Superior temporal gyrus (tissue), 1 donor: ENCODE measurements around the gene CCDC61.
A peak's percentile ranks its signal among the peaks of the same experiment; 100 is the strongest.

Experiments
- DNase-seq: peaks from one replicate; pipeline ENCODE4 v3.0.0-alpha.2; 2016; ENCODE audit errors: extremely low spot score

CCDC61 gene, protein sequence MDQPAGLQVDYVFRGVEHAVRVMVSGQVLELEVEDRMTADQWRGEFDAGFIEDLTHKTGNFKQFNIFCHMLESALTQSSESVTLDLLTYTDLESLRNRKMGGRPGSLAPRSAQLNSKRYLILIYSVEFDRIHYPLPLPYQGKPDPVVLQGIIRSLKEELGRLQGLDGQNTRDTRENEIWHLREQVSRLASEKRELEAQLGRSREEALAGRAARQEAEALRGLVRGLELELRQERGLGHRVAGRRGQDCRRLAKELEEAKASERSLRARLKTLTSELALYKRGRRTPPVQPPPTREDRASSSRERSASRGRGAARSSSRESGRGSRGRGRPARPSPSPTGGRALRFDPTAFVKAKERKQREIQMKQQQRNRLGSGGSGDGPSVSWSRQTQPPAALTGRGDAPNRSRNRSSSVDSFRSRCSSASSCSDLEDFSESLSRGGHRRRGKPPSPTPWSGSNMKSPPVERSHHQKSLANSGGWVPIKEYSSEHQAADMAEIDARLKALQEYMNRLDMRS

DNA sequence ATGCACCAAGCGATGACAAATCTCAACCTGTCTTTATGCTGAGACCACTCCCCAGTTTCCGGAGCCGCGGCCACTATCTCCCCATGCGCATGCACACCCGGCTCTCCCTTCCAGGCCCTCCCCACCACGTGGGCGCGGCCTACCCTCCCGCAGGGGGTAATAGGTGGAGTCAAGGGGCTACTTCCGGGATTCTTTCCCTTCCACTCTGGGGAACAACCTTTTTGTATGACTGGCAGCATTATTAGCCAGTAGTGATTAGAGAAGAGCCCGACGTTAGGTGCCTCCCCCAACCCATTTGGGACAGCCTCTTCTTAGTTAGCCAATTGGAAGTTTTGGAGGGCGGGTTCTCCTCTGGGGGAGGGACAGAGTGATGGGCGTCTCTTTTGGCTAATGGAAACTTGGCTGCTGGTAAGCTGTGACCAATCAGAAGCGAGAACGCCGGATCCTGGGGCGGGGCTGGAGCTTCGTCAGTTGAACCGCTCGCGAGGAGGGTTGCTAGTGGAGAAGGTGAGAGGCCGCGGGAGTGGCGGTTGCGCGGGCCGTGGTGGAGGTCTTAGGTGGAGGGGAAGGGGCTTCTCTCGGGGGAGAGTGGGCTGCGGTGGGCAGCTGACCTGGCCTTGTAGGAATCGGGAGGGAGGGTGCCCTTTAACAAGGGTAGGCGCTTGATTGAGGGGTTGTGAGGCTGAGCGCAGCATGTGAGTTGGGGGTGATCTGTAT is at the start of gene CCDC61:
Gene CCDC61 (plus strand): TSS at position 470 of the 717 bp plus-strand sequence. CDS start 7,552 bp downstream, outside the sequence.
- peak; percentile 100 for DNase-seq

DNA sequence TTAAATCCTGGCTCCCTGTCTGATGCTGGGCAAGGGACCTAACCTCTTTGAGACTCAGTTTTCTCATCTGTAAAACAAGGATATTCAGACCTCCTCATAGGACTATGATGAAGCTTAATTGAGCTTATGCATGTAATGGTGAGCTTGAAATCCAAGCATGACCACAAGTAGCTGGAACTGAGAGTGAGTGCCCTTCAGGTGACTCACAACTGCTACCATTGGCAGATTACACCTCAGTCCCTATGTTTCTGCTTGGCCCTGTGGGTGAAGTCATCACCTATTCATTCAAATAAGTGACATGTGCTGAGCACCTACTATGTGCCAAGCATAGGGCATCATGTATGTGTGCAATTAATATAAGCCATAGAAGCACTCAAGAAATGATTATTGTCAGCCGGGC is 47.3 kb upstream of the CCDC61 start:
- no peak for DNase-seq

DNA sequence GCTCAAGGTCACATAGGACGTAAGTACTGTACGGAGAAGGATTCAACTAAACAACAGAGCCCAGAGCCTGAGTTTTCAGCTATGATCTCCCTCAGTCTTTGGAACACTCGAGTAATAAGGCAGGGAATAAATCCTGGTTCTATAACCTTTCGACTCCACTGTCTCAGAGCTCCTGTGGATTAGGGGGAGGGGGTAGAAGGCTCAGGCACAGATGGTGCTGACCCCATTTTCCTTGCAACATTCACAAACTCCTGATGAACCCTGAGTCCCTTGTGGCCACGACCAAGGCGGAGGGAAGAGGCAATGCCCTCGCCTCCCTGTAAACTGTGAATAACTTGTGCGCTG is 43.0 kb upstream of the CCDC61 start:
- no peak for DNase-seq

DNA sequence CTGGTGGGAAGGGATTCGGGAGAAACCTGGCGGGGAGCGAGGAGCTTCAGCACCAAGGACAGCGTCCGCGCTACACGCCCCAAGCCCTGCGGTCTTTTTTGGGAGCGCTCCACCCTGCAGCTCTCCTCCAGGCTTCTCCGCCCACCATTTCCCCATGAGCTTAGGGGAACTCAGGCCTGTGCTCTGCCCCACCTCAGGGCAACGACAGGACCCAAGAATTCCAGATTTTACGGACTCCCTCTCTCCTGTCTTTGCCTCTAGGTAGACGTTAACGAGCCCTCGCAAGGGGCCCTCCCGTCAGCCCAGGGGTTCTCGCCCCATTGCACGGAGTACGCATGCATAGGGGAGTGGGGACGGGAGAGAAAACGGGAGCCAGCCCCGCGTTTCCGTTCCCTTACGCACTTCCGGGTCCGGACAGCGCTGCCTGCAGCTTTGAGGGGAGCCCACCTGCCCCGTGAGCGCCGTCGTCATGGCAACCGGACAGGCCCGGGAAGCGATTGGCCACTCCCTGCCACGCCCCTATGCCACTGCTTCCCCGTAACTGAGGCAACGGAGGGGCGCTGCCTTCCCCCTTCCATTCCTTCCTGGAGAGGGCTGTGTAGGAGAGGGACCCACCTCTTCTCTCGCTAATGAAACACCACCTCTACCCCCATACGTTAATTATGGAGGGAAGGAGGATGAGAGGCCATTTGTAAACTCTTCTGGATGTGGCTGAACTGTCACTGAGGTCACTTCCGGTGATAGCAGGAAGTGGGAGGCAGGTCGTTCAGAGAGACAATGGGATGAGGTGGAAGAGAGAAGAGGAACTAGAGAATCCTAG is 42.4 kb upstream of the CCDC61 start:
- DNase-seq: no peak

DNA sequence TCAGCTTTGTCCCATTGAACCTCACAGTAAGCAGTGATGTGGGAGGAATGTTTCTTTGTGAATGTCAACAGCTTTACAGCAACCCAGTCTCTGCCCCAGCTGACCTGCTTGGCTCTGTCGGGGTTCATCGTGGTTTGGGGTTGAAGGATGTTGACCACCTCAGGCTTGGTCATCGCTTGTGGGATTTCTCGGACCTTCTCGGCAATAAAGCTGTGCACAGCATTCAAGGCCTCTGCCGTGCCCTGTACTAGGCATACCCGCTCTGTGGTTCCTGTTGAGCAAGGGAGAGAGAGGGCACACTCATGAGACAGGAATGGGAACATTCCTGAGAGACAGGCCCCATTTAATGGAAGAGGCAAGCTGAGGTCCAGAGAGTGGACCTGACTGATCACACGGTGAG is 41.6 kb upstream of the CCDC61 start:
- no peak for DNase-seq

DNA sequence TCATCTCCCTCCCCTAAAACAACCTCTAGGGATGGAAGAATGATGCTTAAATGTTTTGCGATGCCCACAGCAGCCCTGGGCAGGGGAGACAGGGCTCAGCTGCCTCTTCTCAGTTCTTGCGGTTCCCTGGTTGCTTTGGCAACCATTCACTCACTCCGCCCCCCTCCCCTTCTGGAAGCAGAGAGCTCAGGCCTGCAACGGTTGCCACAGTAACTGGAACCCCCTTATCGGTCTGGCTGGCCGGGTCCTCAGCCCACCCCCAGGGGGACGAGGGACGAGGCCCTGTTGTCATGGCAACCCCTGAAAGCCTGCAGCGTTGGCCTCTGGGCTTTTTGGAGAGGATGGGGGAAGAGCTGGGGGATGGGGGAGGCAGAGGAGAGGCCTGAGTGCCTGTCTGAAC is 41.1 kb upstream of the CCDC61 start:
- no peak for DNase-seq

DNA sequence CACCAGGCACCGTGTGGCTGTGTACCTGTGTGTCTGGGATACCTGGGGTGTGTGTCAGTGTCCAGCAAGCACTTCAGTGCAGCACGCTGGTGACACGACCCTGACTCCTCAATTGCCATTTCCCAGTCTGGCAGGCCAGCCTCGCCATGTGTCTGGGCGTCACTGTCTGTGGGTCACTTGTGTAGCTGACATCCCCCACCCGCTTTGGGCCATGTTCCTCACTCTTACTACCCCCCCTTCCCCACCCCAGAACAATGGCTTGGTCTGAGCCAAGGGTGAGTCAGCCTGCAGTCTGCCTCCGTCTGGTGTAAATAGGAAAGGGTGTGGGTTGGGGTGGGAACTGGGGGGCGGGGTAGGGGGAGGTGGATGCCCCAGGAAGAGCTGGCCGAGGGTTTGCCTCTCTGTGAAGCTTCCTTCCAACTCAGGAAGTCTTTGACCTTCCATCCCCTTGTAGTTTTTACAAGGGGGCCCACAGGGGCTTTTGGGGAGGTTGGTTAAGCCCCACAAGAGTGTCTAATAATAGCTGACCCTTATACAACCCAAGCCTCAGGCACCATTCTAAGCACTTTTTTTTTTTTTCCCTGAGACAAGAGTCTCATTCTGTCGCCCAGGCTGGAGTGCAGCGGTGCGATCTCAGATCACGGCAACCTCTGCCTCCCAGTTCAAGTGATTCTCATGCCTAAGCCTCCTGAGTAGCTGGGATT is 39.2 kb upstream of the CCDC61 start:
- peak; percentile 76 for DNase-seq

DNA sequence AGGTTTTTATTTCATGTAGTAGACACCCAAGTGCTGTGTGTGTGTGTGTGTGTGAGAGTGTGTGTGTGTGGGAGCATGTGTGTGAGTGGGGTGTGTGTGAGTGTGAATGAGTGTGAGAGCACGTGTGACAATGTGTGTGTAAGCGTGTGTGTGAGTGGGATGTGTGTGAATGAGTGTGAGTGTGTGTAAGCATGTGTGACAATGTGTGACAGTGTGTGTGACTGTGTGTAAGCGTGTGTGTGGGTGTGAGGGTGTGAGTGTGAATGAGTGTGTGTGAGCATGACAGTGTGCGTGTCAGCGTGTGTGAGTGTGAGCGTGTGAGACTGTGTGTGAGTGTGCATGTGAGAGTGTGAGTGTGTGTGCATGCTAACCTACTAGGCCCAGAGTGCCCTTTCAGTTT is 36.9 kb upstream of the CCDC61 start:
- DNase-seq: no peak

DNA sequence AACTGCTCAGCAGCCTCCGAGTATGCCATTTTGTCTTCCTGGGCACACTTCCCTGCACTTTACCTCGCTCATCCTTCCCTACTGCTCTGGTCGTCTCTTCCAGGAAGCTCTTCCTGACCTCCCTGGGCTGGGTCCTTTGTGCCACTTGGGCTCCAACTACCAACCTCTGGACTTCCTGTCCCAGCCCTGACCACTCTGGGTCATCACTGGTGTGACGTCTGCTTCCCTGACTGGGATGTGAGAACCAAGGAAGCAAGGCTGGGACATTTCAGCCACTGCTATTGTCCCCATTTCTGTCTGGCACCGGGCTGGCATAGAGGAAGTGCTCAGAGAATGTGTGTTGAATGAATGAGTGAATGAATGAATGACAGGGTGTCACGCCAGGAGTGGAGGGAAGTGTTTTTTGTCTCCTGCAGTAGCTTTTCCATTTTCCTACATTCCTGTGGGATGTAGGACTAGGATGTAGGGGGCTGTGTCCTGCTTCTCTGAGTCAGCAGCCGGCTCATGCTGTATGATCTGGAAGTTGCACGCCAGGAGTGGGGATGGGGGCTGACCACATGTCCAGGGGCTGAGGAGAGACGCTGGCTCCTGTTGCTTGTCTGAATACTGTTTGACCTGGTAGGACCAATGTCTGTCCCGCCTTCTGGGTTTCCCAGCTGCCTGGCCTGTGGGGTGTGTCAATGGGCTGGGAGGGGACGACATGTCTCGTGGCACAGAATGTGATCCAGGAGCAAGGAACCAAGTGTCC is 36.3 kb upstream of the CCDC61 start:
- DNase-seq: no peak

DNA sequence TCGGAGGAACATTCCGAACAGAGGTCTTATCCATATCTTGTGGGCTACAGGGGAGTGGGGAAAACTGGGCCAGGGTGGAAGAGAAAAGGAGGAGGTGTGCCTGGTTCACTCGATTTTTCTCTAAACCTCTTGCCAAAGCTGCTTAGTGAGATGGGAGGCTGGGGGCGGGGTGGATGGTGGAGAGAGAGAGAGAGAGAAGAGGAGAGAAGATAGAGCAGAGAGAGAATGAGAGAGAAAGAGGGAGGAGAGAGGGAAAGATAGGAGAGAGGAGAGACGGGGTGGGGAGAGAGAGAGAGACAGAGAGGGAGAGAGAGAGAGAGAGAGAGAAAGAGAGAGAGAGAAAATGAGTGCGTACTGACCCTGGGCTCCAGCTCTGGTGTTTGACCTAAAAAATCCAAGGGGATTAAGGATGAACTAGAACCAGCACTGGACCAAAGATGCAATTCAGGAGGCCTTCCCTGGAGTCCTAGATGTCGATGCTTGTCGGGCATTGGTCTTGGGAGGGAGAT is 35.7 kb upstream of the CCDC61 start:
- DNase-seq: no peak

DNA sequence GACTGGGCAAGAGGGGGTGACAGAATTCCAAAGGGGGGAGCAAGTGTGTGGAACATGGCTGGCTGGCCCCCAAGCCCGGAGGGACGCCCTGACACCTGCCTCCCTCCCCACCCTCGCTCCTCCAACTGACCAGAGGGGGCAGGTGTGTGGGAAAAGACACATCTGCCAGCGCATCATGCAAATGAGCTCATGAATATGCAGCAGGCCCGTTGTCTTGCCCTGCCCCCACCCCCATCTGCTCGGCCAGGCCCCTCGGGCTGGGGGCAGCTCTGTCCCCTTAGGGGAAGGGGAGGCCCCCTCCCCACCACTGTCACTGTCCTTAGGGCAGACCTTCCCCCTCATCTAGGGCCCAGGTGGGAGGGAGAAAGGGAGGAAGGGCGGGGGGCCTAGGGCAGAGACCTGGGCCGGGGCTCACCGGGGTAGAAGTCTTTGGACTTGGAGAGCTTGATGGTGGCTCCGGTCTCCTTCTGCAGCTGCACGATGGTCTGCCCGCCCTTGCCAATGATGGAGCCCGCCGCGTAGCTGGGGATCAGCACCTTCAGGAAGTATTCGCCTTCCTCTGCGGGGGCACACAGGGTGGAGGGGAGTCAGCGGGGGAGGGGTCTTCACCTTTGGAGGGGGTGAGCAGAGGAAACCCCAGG is 34.6 kb upstream of the CCDC61 start:
- no peak for DNase-seq

DNA sequence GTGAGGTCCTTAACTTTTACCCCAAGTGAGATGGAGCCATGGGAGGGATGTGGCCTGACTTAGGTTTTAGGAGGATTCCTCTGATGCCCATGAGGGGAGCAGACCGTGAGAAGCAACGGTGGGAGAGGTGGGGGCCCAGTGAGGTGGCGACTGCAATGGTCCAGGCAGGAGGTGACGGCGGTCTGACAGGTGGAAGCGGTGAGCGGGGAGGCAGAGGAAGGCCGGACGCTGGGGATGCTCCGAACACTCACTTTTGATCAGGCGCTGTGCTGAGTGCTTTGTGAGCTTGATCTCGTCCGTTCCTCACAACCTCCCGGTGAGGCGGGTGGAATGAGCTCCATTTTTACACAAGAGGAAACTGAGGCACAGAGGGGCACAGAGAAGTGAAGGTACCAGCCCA is 33.2 kb upstream of the CCDC61 start:
- no peak for DNase-seq

DNA sequence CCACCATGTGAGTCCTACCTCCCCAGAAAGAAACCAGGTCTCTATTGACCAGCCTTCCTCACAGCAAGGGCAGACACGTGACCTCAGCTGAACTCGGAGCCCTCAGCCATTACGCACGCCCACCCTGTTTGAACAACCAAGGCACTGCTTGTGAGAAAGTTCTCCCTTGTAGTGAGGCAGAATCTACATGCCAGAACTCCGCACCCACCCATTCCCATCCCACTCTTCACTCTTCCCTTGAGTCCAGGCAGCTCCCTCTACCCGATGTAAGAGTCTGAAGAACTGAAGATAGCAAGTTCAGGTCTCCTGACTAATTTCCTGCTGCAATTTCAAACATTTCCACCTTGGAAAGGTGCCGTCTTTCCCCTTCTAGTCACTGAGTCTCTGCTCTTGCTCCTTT is 28.0 kb upstream of the CCDC61 start:
- no peak for DNase-seq

DNA sequence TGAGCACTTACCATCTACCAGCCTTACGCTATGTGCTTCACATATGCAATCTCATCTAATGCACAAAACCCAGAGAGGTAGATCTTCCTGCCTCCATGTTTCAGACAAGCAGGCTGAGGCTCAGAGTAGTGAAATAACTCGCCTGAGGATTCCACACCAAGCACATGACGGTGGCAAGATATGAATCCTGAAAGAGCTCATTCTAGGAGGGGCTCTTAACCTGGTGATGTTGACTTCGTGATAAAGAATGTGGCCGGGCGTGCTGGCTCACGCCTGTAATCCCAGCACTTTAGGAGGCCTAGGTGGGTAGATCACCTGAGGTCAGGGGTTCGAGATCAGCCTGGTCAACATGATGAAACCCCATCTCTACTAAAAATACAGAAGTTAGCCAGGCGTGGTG is 26.6 kb upstream of the CCDC61 start:
- DNase-seq: no peak

DNA sequence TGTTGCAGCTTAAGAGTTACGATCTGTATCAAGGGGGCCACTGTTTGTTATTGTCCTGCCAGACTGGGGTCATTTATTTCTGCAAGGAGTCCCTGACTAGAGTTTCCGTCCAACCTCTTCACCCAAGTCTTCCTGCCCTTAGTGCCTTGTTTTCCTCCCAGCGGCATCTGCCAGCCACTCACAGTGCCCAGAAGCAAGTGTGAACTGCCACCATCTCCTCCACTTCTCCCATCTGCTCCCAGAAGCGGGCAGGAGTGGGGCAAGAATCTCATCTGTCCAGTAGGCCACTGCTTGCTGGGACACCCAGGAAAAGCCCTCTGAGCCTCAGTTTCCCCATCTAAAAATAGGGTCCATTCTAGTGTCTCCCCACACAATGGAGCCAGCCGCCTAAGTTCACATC is 25.6 kb upstream of the CCDC61 start:
- DNase-seq: no peak

DNA sequence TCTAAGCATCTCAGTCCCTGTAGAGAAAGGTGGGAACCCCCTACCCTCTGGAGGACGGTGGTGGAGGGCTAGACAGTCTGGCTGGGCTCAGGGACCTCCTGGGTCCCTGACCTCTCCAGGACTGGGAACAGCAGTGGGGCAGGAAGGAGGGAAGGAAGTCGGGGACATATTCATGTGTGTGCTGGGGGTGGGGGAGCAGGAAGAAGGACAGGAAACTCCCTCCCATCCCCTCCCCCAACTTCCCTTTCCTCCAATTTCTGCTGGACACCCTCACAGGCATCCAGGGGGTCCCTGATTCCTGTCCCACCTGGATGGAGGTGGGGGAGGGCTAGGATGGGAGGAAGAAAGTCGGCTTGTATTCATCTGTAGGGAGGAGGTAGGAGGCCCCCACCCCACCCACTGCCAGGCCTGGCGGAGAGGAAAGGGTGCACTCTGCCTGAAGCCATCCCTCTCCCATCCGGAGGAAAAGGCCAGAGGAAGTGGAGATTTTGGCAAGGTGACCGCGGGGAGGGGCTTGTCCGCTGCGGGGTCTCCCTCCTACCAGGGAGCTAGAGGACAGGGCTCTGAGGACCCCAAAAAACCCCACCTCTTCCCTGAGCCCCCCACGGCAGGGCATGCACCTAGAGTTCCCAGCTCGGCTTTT is 23.9 kb upstream of the CCDC61 start:
- no peak for DNase-seq

DNA sequence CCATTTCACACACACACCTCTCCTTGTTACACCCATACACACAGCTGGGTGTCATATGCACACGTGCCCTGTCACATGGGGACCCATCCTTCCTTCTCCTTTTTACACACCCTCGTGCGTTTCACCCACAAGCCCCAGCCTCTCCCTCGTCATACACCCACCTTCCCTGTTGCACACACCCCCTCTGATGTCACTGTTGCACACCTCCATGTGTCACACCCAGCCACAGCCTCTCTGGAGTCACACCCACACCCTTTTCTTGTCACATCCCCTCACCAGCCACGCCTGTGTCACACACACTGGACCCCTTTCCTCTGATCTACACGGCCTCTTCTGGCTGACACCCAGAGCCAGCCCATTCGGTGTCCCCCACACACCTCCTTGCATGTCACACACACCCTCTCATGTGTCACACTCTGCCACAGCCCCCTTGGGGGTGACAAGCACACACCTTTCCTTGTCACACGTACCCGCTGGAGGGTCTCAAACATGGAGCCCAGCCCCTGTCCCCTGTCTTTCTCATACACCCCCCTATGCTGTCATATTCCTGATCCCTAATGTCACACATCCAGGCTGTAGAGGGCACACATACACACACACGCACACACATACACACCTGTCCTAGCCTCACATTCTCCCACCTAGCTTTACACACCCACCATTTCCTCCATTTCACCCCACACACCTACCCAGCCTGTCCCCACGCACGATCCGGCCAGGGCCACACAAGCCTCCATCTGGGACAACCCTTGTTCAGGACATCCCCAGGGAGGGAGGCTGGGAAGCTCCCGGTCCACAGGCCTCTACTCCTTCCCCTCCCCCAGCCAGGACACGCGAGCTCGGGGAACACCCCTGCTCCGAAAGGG is 23.0 kb upstream of the CCDC61 start:
- DNase-seq: peak; percentile 32

DNA sequence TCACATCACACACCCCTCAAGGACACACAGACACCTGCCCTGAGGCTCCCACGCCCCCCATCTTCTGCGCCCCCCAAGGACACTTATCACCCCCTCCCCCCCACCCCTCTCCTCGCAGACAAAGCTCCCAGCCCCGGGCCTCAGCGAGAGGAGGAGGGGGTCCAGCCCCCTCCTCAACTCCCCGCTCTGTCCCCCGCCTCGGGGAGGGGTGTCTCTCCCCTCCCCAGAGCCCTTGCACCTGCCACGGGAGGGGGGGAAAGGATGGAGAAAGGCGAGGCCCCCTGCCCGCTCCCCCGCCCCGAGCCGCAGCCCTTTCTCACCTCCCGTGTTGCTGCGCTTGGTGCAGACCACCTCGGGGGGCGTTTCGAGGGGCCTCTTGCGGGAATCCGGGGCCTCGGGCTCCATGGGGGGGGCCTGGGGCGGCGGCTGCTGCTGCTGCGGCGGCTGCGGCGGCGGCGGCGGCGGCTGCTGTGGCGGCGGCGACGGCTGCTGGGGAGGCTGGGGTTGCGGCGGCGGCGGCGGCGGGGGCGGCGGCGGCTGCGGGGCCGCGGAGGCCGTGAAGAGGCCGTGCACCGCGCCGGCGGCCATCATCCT is 22.2 kb upstream of the CCDC61 start:
- DNase-seq: no peak
